ENCODE measurements around the gene TP53BP1. TPM values are rescaled to one million over a fixed set of nuclear protein-coding genes. Genes with fewer than 3 reads are reported as not detected.

The TP53BP1 gene
- total and polyA plus RNA-seq, 2 of the 13 experiments (the other 11 are each of a cell fraction or from before 2014, with no cell fraction given): 17.1 to 17.4 TPM

DNA sequence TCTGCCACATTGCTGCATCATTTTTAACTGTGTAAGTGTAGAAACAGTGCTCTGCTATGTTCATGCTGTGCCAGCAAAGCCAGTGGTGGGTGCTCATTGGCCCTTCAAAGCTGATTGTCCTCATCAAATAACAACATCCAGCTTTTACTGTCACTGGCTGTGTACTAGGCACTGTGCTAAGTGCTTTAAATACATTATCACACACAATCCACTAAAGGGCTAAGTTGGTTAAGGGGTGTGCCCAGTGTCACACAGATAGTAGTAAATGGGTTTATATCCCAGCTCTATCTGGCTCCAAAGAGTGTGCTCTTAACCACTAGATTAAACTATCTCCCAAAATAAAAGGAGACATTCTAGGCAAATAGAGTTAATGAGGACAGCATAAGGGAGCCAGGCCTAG is 114.4 kb downstream of the TP53BP1 start:
- POLR2A ChIA-PET: no interaction called here
- no peak overlapping the region for H3K27ac ChIP-seq (ENCODE audit: extremely low read length, insufficient read depth, low read length)
- H3K4me1 ChIP-seq (ENCODE audit: insufficient read depth, low read length): peaks cover 6% of the 10 kb centered on the region; the same call in 1 of the 2 replicates
- DNase-seq (ENCODE audit: low spot score): no peak
- H3K9me3 ChIP-seq (ENCODE audit: low read length): no peaks in the 10 kb centered on the region
- H2AFZ ChIP-seq (ENCODE audit: low read length): no peak overlapping the region
- no peaks in the 10 kb centered on the region for H3K27me3 ChIP-seq (ENCODE audit: control insufficient read depth in 1 of 2, insufficient read depth in 2 of 2, low read length in 2 of 2)
- in situ Hi-C loops (cut with HindIII; ENCODE audit: extremely low pct_ligation_motif_present, low pct_unique_long_range_greater_than_20kb): no loop called here
- ATAC-seq: no peak
- intact Hi-C loops (cut with micrococcal nuclease; ENCODE audit: unreplicated experiment): no loop called here
- no peak for FAIRE-seq
- H3K79me2 ChIP-seq (ENCODE audit: insufficient read depth, low read length): peaks cover 2% of the 10 kb centered on the region
- H3K4me2 ChIP-seq (ENCODE audit: low read depth, low read length): no peak overlapping the region
- no peaks in the 10 kb centered on the region for H4K20me1 ChIP-seq (ENCODE audit: insufficient read depth, low read length)
- no peak for TF ChIP-seq ZNF766 (CRISPR knock-in tag; IDR thresholded peaks at IDR 0.05; ENCODE audit: borderline replicate concordance)
- TF ChIP-seq KAT8 (CRISPR knock-in tag; IDR thresholded peaks at IDR 0.05): no peak
- no peak for TF ChIP-seq KDM1A (CRISPR knock-in tag; IDR thresholded peaks at IDR 0.05)
- no peak for TF ChIP-seq RAD21 (CRISPR knock-in tag; IDR thresholded peaks at IDR 0.05)
- no peak for TF ChIP-seq ZNF816 (CRISPR knock-in tag; IDR thresholded peaks at IDR 0.05; ENCODE audit: borderline replicate concordance)
- no peak for TF ChIP-seq MAFK (conservative IDR thresholded peaks at IDR 0.05 in 1 of 2, IDR thresholded peaks at IDR 0.05 in 1 of 2; ENCODE audit: low read length in 2 of 2)
- TF ChIP-seq, protein P1, sequence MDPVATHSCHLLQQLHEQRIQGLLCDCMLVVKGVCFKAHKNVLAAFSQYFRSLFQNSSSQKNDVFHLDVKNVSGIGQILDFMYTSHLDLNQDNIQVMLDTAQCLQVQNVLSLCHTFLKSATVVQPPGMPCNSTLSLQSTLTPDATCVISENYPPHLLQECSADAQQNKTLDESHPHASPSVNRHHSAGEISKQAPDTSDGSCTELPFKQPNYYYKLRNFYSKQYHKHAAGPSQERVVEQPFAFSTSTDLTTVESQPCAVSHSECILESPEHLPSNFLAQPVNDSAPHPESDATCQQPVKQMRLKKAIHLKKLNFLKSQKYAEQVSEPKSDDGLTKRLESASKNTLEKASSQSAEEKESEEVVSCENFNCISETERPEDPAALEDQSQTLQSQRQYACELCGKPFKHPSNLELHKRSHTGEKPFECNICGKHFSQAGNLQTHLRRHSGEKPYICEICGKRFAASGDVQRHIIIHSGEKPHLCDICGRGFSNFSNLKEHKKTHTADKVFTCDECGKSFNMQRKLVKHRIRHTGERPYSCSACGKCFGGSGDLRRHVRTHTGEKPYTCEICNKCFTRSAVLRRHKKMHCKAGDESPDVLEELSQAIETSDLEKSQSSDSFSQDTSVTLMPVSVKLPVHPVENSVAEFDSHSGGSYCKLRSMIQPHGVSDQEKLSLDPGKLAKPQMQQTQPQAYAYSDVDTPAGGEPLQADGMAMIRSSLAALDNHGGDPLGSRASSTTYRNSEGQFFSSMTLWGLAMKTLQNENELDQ (CRISPR knock-in tag; IDR thresholded peaks at IDR 0.05; ENCODE audit: borderline replicate concordance): no peak
- TF ChIP-seq TBX3 (IDR thresholded peaks at IDR 0.05; ENCODE audit: borderline replicate concordance): no peak
- TF ChIP-seq FOXK2 (IDR thresholded peaks at IDR 0.05): no peak
- TF ChIP-seq ZNF292 (CRISPR knock-in tag; IDR thresholded peaks at IDR 0.05; ENCODE audit: borderline replicate concordance, low read depth): no peak
- TF ChIP-seq, protein P2, sequence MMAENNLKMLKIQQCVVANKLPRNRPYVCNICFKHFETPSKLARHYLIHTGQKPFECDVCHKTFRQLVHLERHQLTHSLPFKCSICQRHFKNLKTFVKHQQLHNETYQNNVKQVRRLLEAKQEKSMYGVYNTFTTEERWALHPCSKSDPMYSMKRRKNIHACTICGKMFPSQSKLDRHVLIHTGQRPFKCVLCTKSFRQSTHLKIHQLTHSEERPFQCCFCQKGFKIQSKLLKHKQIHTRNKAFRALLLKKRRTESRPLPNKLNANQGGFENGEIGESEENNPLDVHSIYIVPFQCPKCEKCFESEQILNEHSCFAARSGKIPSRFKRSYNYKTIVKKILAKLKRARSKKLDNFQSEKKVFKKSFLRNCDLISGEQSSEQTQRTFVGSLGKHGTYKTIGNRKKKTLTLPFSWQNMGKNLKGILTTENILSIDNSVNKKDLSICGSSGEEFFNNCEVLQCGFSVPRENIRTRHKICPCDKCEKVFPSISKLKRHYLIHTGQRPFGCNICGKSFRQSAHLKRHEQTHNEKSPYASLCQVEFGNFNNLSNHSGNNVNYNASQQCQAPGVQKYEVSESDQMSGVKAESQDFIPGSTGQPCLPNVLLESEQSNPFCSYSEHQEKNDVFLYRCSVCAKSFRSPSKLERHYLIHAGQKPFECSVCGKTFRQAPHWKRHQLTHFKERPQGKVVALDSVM (CRISPR knock-in tag; IDR thresholded peaks at IDR 0.05): no peak
- no peak for TF ChIP-seq ZBTB38 (CRISPR knock-in tag; IDR thresholded peaks at IDR 0.05)
- TF ChIP-seq SIX4 (CRISPR knock-in tag; IDR thresholded peaks at IDR 0.05): no peak
- no peak for TF ChIP-seq ZNF510 (CRISPR knock-in tag; IDR thresholded peaks at IDR 0.05; ENCODE audit: low read depth)
- TF ChIP-seq, protein P3, sequence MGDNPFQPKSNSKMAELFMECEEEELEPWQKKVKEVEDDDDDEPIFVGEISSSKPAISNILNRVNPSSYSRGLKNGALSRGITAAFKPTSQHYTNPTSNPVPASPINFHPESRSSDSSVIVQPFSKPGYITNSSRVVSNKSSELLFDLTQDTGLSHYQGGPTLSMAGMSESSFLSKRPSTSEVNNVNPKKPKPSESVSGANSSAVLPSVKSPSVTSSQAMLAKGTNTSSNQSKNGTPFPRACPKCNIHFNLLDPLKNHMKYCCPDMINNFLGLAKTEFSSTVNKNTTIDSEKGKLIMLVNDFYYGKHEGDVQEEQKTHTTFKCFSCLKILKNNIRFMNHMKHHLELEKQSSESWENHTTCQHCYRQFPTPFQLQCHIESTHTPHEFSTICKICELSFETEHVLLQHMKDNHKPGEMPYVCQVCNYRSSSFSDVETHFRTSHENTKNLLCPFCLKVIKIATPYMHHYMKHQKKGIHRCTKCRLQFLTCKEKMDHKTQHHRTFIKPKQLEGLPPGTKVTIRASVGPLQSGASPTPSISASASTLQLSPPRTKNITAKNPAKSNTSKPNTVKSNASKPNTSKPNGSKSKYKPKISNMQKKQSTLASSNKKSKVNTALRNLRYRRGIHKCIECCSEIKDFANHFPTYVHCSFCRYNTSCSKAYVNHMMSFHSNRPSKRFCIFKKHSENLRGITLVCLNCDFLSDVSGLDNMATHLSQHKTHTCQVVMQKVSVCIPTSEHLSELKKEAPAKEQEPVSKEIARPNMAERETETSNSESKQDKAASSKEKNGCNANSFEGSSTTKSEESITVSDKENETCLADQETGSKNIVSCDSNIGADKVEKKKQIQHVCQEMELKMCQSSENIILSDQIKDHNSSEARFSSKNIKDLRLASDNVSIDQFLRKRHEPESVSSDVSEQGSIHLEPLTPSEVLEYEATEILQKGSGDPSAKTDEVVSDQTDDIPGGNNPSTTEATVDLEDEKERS (CRISPR knock-in tag; IDR thresholded peaks at IDR 0.05): no peak
- TF ChIP-seq, protein P4, sequence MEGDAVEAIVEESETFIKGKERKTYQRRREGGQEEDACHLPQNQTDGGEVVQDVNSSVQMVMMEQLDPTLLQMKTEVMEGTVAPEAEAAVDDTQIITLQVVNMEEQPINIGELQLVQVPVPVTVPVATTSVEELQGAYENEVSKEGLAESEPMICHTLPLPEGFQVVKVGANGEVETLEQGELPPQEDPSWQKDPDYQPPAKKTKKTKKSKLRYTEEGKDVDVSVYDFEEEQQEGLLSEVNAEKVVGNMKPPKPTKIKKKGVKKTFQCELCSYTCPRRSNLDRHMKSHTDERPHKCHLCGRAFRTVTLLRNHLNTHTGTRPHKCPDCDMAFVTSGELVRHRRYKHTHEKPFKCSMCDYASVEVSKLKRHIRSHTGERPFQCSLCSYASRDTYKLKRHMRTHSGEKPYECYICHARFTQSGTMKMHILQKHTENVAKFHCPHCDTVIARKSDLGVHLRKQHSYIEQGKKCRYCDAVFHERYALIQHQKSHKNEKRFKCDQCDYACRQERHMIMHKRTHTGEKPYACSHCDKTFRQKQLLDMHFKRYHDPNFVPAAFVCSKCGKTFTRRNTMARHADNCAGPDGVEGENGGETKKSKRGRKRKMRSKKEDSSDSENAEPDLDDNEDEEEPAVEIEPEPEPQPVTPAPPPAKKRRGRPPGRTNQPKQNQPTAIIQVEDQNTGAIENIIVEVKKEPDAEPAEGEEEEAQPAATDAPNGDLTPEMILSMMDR (CRISPR knock-in tag; IDR thresholded peaks at IDR 0.05): no peak
- TF ChIP-seq FOSL2 (CRISPR knock-in tag; IDR thresholded peaks at IDR 0.05): no peak
- H3K4me3 ChIP-seq (replicated peaks in 1 of 3; ENCODE audit: insufficient read depth in 1 of 3, low read depth in 2 of 3, low read length in 3 of 3): no peak overlapping the region
- H3K36me3 ChIP-seq (replicated peaks in 1 of 2; ENCODE audit: control insufficient read depth in 1 of 2, insufficient read depth in 2 of 2, low read length in 2 of 2): peaks cover 13 to 58% of the 10 kb centered on the region in 2 experiments
- CTCF ChIA-PET (ENCODE audit: low intra/inter-chr PET ratio, low total read pairs): no interaction called here
- no peak overlapping the region for H3K9ac ChIP-seq (ENCODE audit: insufficient read depth, low read depth, low read length)
- BruUV-seq (replicated peaks): no TSS peak

Data from HepG2 (cell line).